CD4-positive, alpha-beta memory T cell (primary cell): ENCODE results near the gene GFOD2. TPM values are rescaled to one million over a fixed set of nuclear protein-coding genes. Genes with fewer than 3 reads are reported as not detected.

ENCODE experiments used
- CTCF ChIA-PET: fragments of 350-600 bp; sonication (Branson Sonifier 250); formaldehyde crosslinking; loops from one replicate; lab custom pipeline; 2021; ENCODE audit warnings: inconsistent platforms; ENCODE audit not compliant: partially characterized antibody; lab: Charles Lee
- POLR2A ChIA-PET: fragments of 350-600 bp; sonication (Branson Sonifier 250); formaldehyde crosslinking; loops from one replicate; lab custom pipeline; 2021; ENCODE audit not compliant: partially characterized antibody; lab: Charles Lee
- DNase-seq, 5 donors: peaks; one replicate each; pipeline versions ENCODE4 v3.0.0 to v3.0.0-alpha.2; 2020 to 2022; ENCODE audit warnings: mixed read lengths in 1 of 5
- H3K27ac ChIP-seq: one replicate; pipeline ENCODE4 v1.7.0; 2013; ENCODE audit warnings: low read depth, low read length
- H3K27me3 ChIP-seq: 2 replicates; pipeline ENCODE4 v1.7.0; 2013; ENCODE audit warnings: mild to moderate bottlenecking, low read length, moderate library complexity; ENCODE audit not compliant: insufficient read depth
- H3K36me3 ChIP-seq: 2 replicates; pipeline ENCODE4 v1.7.0; 2013; ENCODE audit warnings: mild to moderate bottlenecking, low read length, moderate library complexity; ENCODE audit not compliant: insufficient read depth
- H3K4me1 ChIP-seq: 2 replicates; pipeline ENCODE4 v1.7.0; 2013; ENCODE audit warnings: mild to moderate bottlenecking, low read length, moderate library complexity; ENCODE audit not compliant: insufficient read depth
- H3K4me3 ChIP-seq, 2 donors: one replicate each; pipeline ENCODE4 v1.7.0; 2013; ENCODE audit warnings: low read length in 2 of 2, mild to moderate bottlenecking in 1 of 2
- H3K9me3 ChIP-seq, 2 donors: one replicate each; pipeline ENCODE4 v1.7.0; 2013; ENCODE audit warnings: low read length in 2 of 2, control low read depth in 1 of 2; ENCODE audit not compliant: control insufficient read depth in 1 of 2
- H3K27ac Mint-ChIP-seq, 7 donors: one replicate each; pipeline ENCODE4 v1.8.0; 2020 to 2021; ENCODE audit warnings: mixed read lengths in 7 of 7, mild to moderate bottlenecking in 6 of 7, inconsistent platforms in 3 of 7, moderate library complexity in 3 of 7
- H3K27me3 Mint-ChIP-seq, 2 donors: one replicate each; pipeline ENCODE4 v1.8.0; 2020 to 2021; ENCODE audit warnings: mixed read lengths in 2 of 2
- H3K36me3 Mint-ChIP-seq, 2 donors: one replicate each; pipeline ENCODE4 v1.8.0; 2020 to 2021; ENCODE audit warnings: mixed read lengths in 2 of 2, inconsistent platforms in 1 of 2, mild to moderate bottlenecking in 1 of 2
- H3K4me1 Mint-ChIP-seq, 4 donors: one replicate each; pipeline ENCODE4 v1.8.0; 2020 to 2021; ENCODE audit warnings: mixed read lengths in 4 of 4, mild to moderate bottlenecking in 1 of 4
- H3K4me3 Mint-ChIP-seq, 8 donors: one replicate each; pipeline ENCODE4 v1.8.0; 2020 to 2021; ENCODE audit warnings: mixed read lengths in 8 of 8, mild to moderate bottlenecking in 7 of 8, moderate library complexity in 6 of 8, inconsistent platforms in 3 of 8
- H3K9me3 Mint-ChIP-seq, 8 donors: one replicate each; pipeline ENCODE4 v1.8.0; 2020 to 2021; ENCODE audit warnings: mixed read lengths in 8 of 8, mild to moderate bottlenecking in 5 of 8, inconsistent platforms in 3 of 8, moderate library complexity in 1 of 8
- intact Hi-C: fragments of 100-400 bp; cut with micrococcal nuclease; formaldehyde crosslinking; loops from one replicate; pipeline ENCODE4 v1.15.1; 2023
- polyA plus RNA-seq, 2 donors: library from polyadenylated mRNA; unstranded; fragments of 300-500 nt; fragmentation: Illumina TruSeq; gene quantifications; one replicate each; pipeline ENCODE4 v1.2.3, GENCODE V29; 2021
- total RNA-seq, 2 experiments: library from RNA; stranded (reverse); gene quantifications; one replicate each; pipeline ENCODE4 v1.2.3, GENCODE V29; 2021

GFOD2 gene
- total and polyA plus RNA-seq, 4 experiments from 2014 or later = 10.8 to 19.8 (median 18.6) TPM

GRCh38 chr16:67648088-67648763 is 70.9 kb downstream of the GFOD2 start:
- H3K4me3 ChIP-seq = no peak overlapping the region
- no peaks in the 10 kb centered on the region for H3K27me3 ChIP-seq
- no peaks in the 10 kb centered on the region for H3K9me3 ChIP-seq
- POLR2A ChIA-PET = interaction anchor here (0.6 to 9.5 kb wide), 4 partner anchors 10 to 359 kb away, joined by 3 to 164 read pairs (median 48); partner anchors contain the start of genes ACD, CTCF and PARD6A
- peaks cover 34% of the 10 kb centered on the region for H3K4me1 ChIP-seq
- H3K4me1 Mint-ChIP-seq = peaks cover 6 to 36% (median 25%) of the 10 kb centered on the region in 4 donors
- peaks cover 50% of the 10 kb centered on the region for H3K36me3 ChIP-seq
- peak overlapping the region in 2 of 7 donors; percentile 13 to 61 for H3K27ac Mint-ChIP-seq
- H3K27ac ChIP-seq = no peak overlapping the region
- peaks cover 0 to 2% (median 0%) of the 10 kb centered on the region in 8 donors for H3K9me3 Mint-ChIP-seq
- H3K4me3 Mint-ChIP-seq = no peak overlapping the region
- no peak for DNase-seq
- intact Hi-C loops = no loop called here
- peaks cover 19 to 40% of the 10 kb centered on the region in 2 donors for H3K36me3 Mint-ChIP-seq
- CTCF ChIA-PET = interaction anchor here (1.1 to 15.0 kb wide), 2 partner anchors 101 to 127 kb away, joined by 8 to 329 read pairs; no protein-coding TSS in a partner anchor
- H3K27me3 Mint-ChIP-seq = no peaks in the 10 kb centered on the region

- no peak for DNase-seq
- POLR2A ChIA-PET = interaction anchor here (0.6 to 9.5 kb wide), 5 partner anchors 11 to 360 kb away, joined by 3 to 164 read pairs (median 4); partner anchors contain the start of genes ACD, CTCF, PARD6A and RIPOR1
- Mint-ChIP-seq H3K27ac (no peak overlapping the region), H3K9me3 (peaks cover 0 to 2% (median 0%) of the 10 kb centered on the region in 8 donors), H3K4me3 (no peak overlapping the region), H3K4me1 (peaks cover 6 to 36% (median 25%) of the 10 kb centered on the region in 4 donors), H3K36me3 (peaks cover 19 to 40% of the 10 kb centered on the region in 2 donors), H3K27me3 (no peaks in the 10 kb centered on the region)
- CTCF ChIA-PET = interaction anchor here (0.5 to 15.0 kb wide), 3 partner anchors 16 to 126 kb away, joined by 3 to 329 read pairs (median 8); no protein-coding TSS in a partner anchor
- Histone ChIP-seq H3K27ac (no peak overlapping the region), H3K4me3 (no peak overlapping the region), H3K27me3 (no peaks in the 10 kb centered on the region), H3K4me1 (peaks cover 34% of the 10 kb centered on the region), H3K9me3 (no peaks in the 10 kb centered on the region), H3K36me3 (peaks cover 50% of the 10 kb centered on the region)
- intact Hi-C loops = no loop called here
These were observed 71.4 kb downstream of the GFOD2 start for GRCh38 chr16:67647681-67648080.

DNA sequence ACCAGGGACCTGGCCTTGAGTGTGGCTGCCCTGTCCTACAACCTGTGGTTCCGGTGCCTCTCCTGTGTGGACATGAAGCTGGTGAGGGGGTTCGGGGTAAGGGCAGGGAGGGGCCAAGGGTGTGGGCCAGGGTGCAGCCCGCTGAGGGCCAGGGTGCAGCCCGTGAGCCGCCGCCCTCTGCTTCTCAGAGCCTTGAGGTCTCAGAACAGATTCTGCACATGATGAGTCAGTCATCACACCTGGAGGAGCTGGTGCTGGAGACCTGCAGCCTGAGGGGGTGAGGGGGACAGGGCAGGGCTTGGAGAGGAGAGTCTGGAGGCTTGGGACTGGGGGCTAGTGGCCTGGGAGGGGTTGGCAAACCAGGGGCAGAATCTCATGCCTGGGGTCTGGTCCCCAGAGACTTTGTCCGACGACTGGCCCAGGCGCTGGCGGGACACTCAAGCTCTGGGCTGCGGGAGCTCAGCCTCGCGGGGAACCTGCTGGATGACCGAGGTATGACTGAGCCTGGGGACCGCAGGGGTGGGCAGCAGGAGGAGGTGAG is 71.9 kb downstream of the GFOD2 start:
- Mint-ChIP-seq H3K27ac (peak overlapping the region in 2 of 7 donors; percentile 4 to 60), H3K9me3 (peaks cover 0 to 2% (median 0%) of the 10 kb centered on the region in 8 donors), H3K4me1 (peaks cover 6 to 36% (median 24%) of the 10 kb centered on the region in 4 donors), H3K27me3 (no peaks in the 10 kb centered on the region), H3K4me3 (peak overlapping the region in 1 of 8 donors; percentile 9), H3K36me3 (peaks cover 18 to 38% of the 10 kb centered on the region in 2 donors)
- peak overlapping the region; percentile 93 for H3K27ac ChIP-seq
- no peak for DNase-seq
- peaks cover 48% of the 10 kb centered on the region for H3K36me3 ChIP-seq
- H3K4me1 ChIP-seq = peaks cover 34% of the 10 kb centered on the region
- ChIA-PET POLR2A (interaction anchor here (1.4 to 9.5 kb wide), 7 partner anchors 11 to 288 kb away, joined by 4 to 190 read pairs (median 29); partner anchors contain the start of genes ACD, CTCF, PARD6A and RIPOR1), CTCF (interaction anchor here (0.5 to 15.0 kb wide), 4 partner anchors 16 to 126 kb away, joined by 3 to 329 read pairs (median 42); partner anchors contain the start of gene CTCF)
- no peak overlapping the region for H3K4me3 ChIP-seq
- H3K27me3 ChIP-seq = no peaks in the 10 kb centered on the region
- intact Hi-C loops = no loop called here
- no peaks in the 10 kb centered on the region for H3K9me3 ChIP-seq

- intact Hi-C loops = loop anchor here (1.0 to 2.0 kb wide), 3 partner anchors 15 to 125 kb away; partner anchors contain the start of genes ACD and PARD6A
- Histone ChIP-seq H3K27ac (peak overlapping the region; percentile 93), H3K36me3 (peaks cover 32% of the 10 kb centered on the region), H3K27me3 (no peaks in the 10 kb centered on the region), H3K9me3 (no peaks in the 10 kb centered on the region), H3K4me1 (peaks cover 34% of the 10 kb centered on the region), H3K4me3 (peak overlapping the region; percentile 66 to 75)
- Mint-ChIP-seq H3K27me3 (no peaks in the 10 kb centered on the region), H3K27ac (peak overlapping the region; percentile 86 to 94 (median 88)), H3K4me1 (peaks cover 3 to 33% (median 17%) of the 10 kb centered on the region in 4 donors), H3K36me3 (peaks cover 6 to 22% of the 10 kb centered on the region in 2 donors), H3K9me3 (no peaks in the 10 kb centered on the region), H3K4me3 (peak overlapping the region; percentile 82 to 91 (median 88))
- CTCF ChIA-PET = interaction anchor here (0.6 to 15.0 kb wide), 38 partner anchors 12 to 238 kb away, joined by 3 to 329 read pairs (median 4); partner anchors contain the start of genes ACD, ATP6V0D1, C16orf86 and CTCF
- POLR2A ChIA-PET = interaction anchor here (0.6 to 9.5 kb wide), 22 partner anchors 13 to 360 kb away, joined by 3 to 190 read pairs (median 8); partner anchors contain the start of genes ACD, ATP6V0D1, C16orf86 and CTCF
- DNase-seq = no peak
These were observed 73.6 kb downstream of the GFOD2 start for GRCh38 chr16:67645397-67646121.

DNA sequence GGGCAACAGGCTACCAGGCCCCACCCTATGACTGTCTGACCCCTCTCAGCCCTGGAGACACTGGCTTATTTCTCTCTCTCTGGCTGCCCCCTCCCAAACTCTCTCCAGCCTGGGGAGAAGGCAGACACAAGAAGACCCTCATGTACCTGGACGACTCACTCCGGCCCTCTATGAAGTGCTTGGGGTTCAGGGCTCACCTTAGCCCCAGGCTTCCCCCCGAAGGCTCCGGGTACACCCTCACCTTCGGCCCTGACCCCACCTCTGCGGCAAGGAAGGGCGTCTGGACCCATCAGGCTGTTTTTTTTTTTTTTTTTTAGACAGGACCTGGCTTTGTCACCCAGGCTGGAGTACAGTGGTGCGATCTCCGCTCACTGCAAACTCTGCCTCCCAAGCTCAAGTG is 75.1 kb downstream of the GFOD2 start:
- no peak overlapping the region for H3K4me3 ChIP-seq
- H3K27ac ChIP-seq = peak overlapping the region; percentile 93
- peak overlapping the region; percentile 51 to 74 (median 68) for H3K4me3 Mint-ChIP-seq
- no peaks in the 10 kb centered on the region for H3K9me3 Mint-ChIP-seq
- no peaks in the 10 kb centered on the region for H3K27me3 Mint-ChIP-seq
- peaks cover 17% of the 10 kb centered on the region for H3K36me3 ChIP-seq
- intact Hi-C loops = loop anchor here (1.0 to 2.0 kb wide), 4 partner anchors 17 to 123 kb away; partner anchors contain the start of genes ACD, CTCF and PARD6A
- H3K4me1 ChIP-seq = peaks cover 34% of the 10 kb centered on the region
- POLR2A ChIA-PET = interaction anchor here (1.3 to 9.5 kb wide), 13 partner anchors 12 to 163 kb away, joined by 4 to 190 read pairs (median 14); partner anchors contain the start of genes ACD, ATP6V0D1, C16orf86 and CTCF
- peaks cover 3 to 13% of the 10 kb centered on the region in 2 donors for H3K36me3 Mint-ChIP-seq
- peak overlapping the region; percentile 67 to 94 (median 89) for H3K27ac Mint-ChIP-seq
- CTCF ChIA-PET = interaction anchor here (0.7 to 15.0 kb wide), 24 partner anchors 10 to 189 kb away, joined by 3 to 329 read pairs (median 8); partner anchors contain the start of genes ACD, ATP6V0D1, C16orf86 and CTCF
- H3K9me3 ChIP-seq = no peaks in the 10 kb centered on the region
- H3K4me1 Mint-ChIP-seq = peaks cover 2 to 28% (median 11%) of the 10 kb centered on the region in 4 donors
- no peaks in the 10 kb centered on the region for H3K27me3 ChIP-seq
- DNase-seq = no peak
